ENCODE data around the gene USP6NL. TPM values are rescaled to one million over a fixed set of nuclear protein-coding genes. Genes with fewer than 3 reads are reported as not detected.

The USP6NL gene
- total and polyA plus RNA-seq, 9 of the 15 experiments (the other 6 are each of a cell fraction or from before 2014, with no cell fraction given) = 3.2 to 26.6 (median 19.8) TPM

DNA sequence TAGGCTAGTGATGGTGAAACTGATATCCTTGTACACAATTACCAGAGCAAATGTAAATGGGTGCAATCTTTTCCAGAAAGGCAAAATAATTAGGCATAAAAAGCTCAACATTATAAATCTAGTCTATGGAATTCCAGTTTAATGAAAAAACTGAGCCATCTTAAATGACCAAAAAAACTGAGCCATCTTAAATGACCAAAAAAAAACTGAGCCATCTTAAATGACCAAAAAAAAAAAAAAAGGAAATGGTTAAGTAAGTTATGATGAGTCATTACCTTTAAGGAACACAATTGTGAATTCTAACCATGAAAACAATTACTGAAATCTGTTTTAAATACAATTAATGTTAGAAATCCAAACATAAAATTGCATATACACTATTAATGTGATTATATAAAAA is 25.3 kb downstream of the USP6NL start (continued):
- TF ChIP-seq NR2F6 (CRISPR knock-in tag; IDR thresholded peaks at IDR 0.05) (no peak), BRCA1 (IDR thresholded peaks at IDR 0.05) (no peak), BRCA1 (CRISPR knock-in tag; IDR thresholded peaks at IDR 0.05) (no peak), E2F3 (CRISPR knock-in tag; IDR thresholded peaks at IDR 0.05) (no peak), SMARCC2 (IDR thresholded peaks at IDR 0.05; ENCODE audit: low read depth) (peak; percentile 64; the same call in 1 of the 2 replicates), SAFB2 (IDR thresholded peaks at IDR 0.05; ENCODE audit: borderline replicate concordance, low read depth, low read length, severe bottlenecking) (no peak), ZBED1 (IDR thresholded peaks at IDR 0.05) (no peak), WHSC1 (IDR thresholded peaks at IDR 0.05; ENCODE audit: low read length) (no peak), ZNF592 (IDR thresholded peaks at IDR 0.05) (no peak), NFIC (IDR thresholded peaks at IDR 0.05) (no peak), RBM14 (IDR thresholded peaks at IDR 0.05; ENCODE audit: borderline replicate concordance, insufficient read depth, low read depth, low read length) (no peak), ADNP (tag; IDR thresholded peaks at IDR 0.05) (0 out of 2 replicates have a peak, but pooled peaks have one; percentile 32), ZNF124 (CRISPR knock-in tag; IDR thresholded peaks at IDR 0.05) (no peak), FOXJ3 (CRISPR knock-in tag; IDR thresholded peaks at IDR 0.05) (no peak), SMARCE1 (IDR thresholded peaks at IDR 0.05) (0 out of 2 replicates have a peak, but pooled peaks have one; percentile 52), ZNF436 (CRISPR knock-in tag; IDR thresholded peaks at IDR 0.05) (no peak), ZKSCAN3 (CRISPR knock-in tag; IDR thresholded peaks at IDR 0.05) (no peak), ZNF644 (tag; IDR thresholded peaks at IDR 0.05; ENCODE audit: low read depth) (no peak), MAFG (tag; conservative IDR thresholded peaks at IDR 0.05) (peak; percentile 87), MXI1 (IDR thresholded peaks at IDR 0.05; ENCODE audit: low read depth, low read length) (no peak)
- TF ChIP-seq, protein P1, sequence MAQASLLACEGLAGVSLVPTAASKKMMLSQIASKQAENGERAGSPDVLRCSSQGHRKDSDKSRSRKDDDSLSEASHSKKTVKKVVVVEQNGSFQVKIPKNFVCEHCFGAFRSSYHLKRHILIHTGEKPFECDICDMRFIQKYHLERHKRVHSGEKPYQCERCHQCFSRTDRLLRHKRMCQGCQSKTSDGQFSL (CRISPR knock-in tag; IDR thresholded peaks at IDR 0.05) = no peak
- TF ChIP-seq, protein P1 (tag; IDR thresholded peaks at IDR 0.05) = no peak
- TF ChIP-seq, protein P2, sequence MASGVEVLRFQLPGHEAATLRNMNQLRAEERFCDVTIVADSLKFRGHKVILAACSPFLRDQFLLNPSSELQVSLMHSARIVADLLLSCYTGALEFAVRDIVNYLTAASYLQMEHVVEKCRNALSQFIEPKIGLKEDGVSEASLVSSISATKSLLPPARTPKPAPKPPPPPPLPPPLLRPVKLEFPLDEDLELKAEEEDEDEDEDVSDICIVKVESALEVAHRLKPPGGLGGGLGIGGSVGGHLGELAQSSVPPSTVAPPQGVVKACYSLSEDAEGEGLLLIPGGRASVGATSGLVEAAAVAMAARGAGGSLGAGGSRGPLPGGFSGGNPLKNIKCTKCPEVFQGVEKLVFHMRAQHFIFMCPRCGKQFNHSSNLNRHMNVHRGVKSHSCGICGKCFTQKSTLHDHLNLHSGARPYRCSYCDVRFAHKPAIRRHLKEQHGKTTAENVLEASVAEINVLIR (CRISPR knock-in tag; IDR thresholded peaks at IDR 0.05) = no peak
- TF ChIP-seq, protein P3, sequence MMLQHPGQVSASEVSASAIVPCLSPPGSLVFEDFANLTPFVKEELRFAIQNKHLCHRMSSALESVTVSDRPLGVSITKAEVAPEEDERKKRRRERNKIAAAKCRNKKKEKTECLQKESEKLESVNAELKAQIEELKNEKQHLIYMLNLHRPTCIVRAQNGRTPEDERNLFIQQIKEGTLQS (IDR thresholded peaks at IDR 0.05) = peak; percentile 85
- TF ChIP-seq, protein P3 (CRISPR knock-in tag; conservative IDR thresholded peaks at IDR 0.05) = no peak
